HFF-Myc (cell line): ENCODE results near the gene KCNN3.

Experiments
- DNase-seq: peaks from one replicate; pipeline ENCODE4 v3.0.0-alpha.2; 2011; ENCODE audit warnings: low read depth; ENCODE audit errors: extremely low read depth
- H3K4me3 ChIP-seq: replicated peaks from 2 replicates; pipeline ENCODE4 v1.5.1; 2011; ENCODE audit warnings: low read depth, mild to moderate bottlenecking, control low read depth, low read length
- CTCF ChIP-seq: IDR thresholded peaks from 2 replicates; pipeline ENCODE4 v1.5.1; 2012; ENCODE audit warnings: mild to moderate bottlenecking, low read depth, low read length, control low read depth; ENCODE audit errors: missing control alignments

Gene KCNN3

GRCh38 chr1:154794608-154795007 lies 75.5 kb downstream of the KCNN3 start:
- no peak overlapping the region for H3K4me3 ChIP-seq
- no peak for TF ChIP-seq CTCF
- no peak for DNase-seq

- H3K4me3 ChIP-seq, result no peak overlapping the region
- no peak for TF ChIP-seq CTCF
- no peak for DNase-seq
Measured at GRCh38 chr1:154793685-154794084, 76.4 kb downstream of the KCNN3 start.

- TF ChIP-seq CTCF, result no peak
- DNase-seq, result no peak
- H3K4me3 ChIP-seq, result no peak overlapping the region
Measured at GRCh38 chr1:154792899-154793298, 77.2 kb downstream of the KCNN3 start.

- DNase-seq, result no peak
- TF ChIP-seq CTCF, result no peak
- H3K4me3 ChIP-seq, result no peak overlapping the region
Measured at GRCh38 chr1:154791292-154792166, 78.6 kb downstream of the KCNN3 start.

- DNase-seq, result no peak
- no peak overlapping the region for H3K4me3 ChIP-seq
- TF ChIP-seq CTCF, result no peak
Measured at GRCh38 chr1:154788886-154789285, 81.2 kb downstream of the KCNN3 start.

GRCh38 chr1:154788110-154788870 lies 81.8 kb downstream of the KCNN3 start:
- DNase-seq, result no peak
- no peak overlapping the region for H3K4me3 ChIP-seq
- no peak for TF ChIP-seq CTCF
